Parathyroid adenoma (tissue), 2 donors: ENCODE data around the gene BAG1.
A peak's percentile ranks its signal among the peaks of the same experiment; 100 is the strongest.

ENCODE experiments used
- H2AFZ ChIP-seq: fragments of 300-600 bp; sonication (generic); one replicate; pipeline ENCODE4 v1.7.0; 2017; ENCODE audit warnings: antibody characterized with exemption, mild to moderate bottlenecking
- H3K27ac ChIP-seq: fragments of 300-600 bp; sonication (generic); one replicate; pipeline ENCODE4 v1.7.0; 2017
- H3K27me3 ChIP-seq: fragments of 300-600 bp; sonication (generic); one replicate; pipeline ENCODE4 v1.7.0; 2017; ENCODE audit warnings: low read length; ENCODE audit not compliant: control insufficient read depth, insufficient read depth
- H3K36me3 ChIP-seq: fragments of 300-600 bp; sonication (generic); one replicate; pipeline ENCODE4 v1.7.0; 2017; ENCODE audit warnings: low read length; ENCODE audit not compliant: control insufficient read depth, insufficient read depth
- H3K4me1 ChIP-seq: fragments of 300-600 bp; sonication (generic); one replicate; pipeline ENCODE4 v1.7.0; 2017; ENCODE audit warnings: control low read depth
- H3K4me2 ChIP-seq: fragments of 300-600 bp; sonication (generic); one replicate; pipeline ENCODE4 v1.7.0; 2017; ENCODE audit warnings: low read length
- H3K4me3 ChIP-seq: fragments of 300-600 bp; sonication (generic); one replicate; pipeline ENCODE4 v1.7.0; 2017; ENCODE audit warnings: low read depth, low read length
- H3K79me2 ChIP-seq: fragments of 300-600 bp; sonication (generic); one replicate; pipeline ENCODE4 v1.7.0; 2017; ENCODE audit warnings: control low read depth
- H3K9ac ChIP-seq: fragments of 300-600 bp; sonication (generic); one replicate; pipeline ENCODE4 v1.7.0; 2017; ENCODE audit warnings: mild to moderate bottlenecking
- H3K9me3 ChIP-seq: fragments of 300-600 bp; sonication (generic); one replicate; pipeline ENCODE4 v1.7.0; 2017; ENCODE audit warnings: low read length; ENCODE audit not compliant: control insufficient read depth
- TF ChIP-seq, protein P1 (sequence below): fragments of 300-600 bp; sonication (generic); IDR thresholded peaks from one replicate; pipeline ENCODE4 v1.7.0; 2017; ENCODE audit warnings: antibody characterized with exemption, mild to moderate bottlenecking
- donor health status: primary hyperparathyroidism.

The BAG1 gene

DNA sequence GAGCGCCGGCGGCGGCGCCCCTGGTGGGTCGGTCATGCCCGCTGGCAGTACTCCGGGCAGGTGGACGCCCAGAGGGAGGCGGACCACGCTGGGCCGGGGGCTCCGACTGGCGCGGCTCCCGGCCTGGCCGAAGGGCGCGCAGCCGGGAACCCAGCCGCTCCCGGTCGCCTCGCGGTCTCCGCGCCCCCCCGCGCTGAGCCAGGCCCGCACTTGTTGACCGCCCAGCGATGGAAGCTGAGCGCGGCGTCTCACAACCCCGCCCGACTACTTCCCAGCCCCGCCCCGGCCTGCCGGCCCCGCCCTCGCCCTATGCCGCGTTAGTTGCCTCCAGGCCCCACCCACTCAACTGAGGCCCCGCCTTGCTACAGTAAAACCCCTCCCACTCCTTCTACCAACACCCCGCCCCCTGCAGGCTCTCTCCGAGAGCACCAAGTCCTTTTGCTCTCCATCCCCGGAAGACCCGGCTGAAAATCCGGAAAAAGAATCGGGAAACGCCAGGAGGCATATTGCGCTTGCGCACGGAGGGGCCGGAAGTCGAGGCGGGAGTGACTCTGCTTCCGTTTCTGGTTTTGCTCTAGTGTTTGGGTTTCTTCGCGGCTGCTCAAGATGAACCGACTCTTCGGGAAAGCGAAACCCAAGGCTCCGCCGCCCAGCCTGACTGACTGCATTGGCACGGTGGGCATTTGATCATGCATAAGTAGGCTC lies at the start of gene BAG1, which contains the start of gene CHMP5:
Gene BAG1 (minus strand): TSS at position 236 of the 705 bp plus-strand sequence.
Gene CHMP5 (plus strand): TSS at position 577 of the 705 bp plus-strand sequence. CDS start 30 bp downstream, at position 607.
- Histone ChIP-seq H3K36me3 (no peaks in the 10 kb centered on the region), H3K9me3 (no peaks in the 10 kb centered on the region), H3K4me3 (peak within 1 kb of the TSS; percentile 92), H3K79me2 (peaks cover 4% of the 10 kb centered on the region), H3K27ac (peak within 1 kb of the TSS; percentile 75), H3K4me1 (peaks cover 3% of the 10 kb centered on the region), H2AFZ (peak within 1 kb of the TSS; percentile 76), H3K27me3 (no peaks in the 10 kb centered on the region), H3K9ac (no peak within 1 kb of the TSS), H3K4me2 (peak within 1 kb of the TSS; percentile 89)
- TF ChIP-seq, protein P1, sequence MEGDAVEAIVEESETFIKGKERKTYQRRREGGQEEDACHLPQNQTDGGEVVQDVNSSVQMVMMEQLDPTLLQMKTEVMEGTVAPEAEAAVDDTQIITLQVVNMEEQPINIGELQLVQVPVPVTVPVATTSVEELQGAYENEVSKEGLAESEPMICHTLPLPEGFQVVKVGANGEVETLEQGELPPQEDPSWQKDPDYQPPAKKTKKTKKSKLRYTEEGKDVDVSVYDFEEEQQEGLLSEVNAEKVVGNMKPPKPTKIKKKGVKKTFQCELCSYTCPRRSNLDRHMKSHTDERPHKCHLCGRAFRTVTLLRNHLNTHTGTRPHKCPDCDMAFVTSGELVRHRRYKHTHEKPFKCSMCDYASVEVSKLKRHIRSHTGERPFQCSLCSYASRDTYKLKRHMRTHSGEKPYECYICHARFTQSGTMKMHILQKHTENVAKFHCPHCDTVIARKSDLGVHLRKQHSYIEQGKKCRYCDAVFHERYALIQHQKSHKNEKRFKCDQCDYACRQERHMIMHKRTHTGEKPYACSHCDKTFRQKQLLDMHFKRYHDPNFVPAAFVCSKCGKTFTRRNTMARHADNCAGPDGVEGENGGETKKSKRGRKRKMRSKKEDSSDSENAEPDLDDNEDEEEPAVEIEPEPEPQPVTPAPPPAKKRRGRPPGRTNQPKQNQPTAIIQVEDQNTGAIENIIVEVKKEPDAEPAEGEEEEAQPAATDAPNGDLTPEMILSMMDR, result peak; percentile 28

DNA sequence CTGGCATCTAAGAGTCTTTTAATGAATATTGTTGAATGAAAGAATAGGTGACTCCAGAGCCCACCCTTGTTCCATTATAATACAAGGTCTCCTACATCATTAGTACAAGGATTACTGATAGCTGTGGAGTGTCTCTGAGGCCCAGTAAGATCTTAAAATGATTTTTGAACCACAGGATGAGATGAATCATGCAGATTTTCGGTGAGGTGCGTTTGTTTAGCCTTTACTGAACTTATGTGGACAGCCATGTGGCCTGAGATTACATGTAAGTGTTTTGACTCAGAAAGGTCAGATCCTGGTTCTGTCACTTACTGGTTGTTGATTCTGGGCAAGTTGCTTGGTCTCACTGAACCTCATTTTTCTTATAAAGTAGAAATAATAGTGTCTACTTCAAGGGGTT lies 47.4 kb upstream of the BAG1 start:
- Histone ChIP-seq H3K27ac (no peak overlapping the region), H2AFZ (no peak overlapping the region), H3K4me1 (no peaks in the 10 kb centered on the region), H3K9ac (no peak overlapping the region), H3K79me2 (no peaks in the 10 kb centered on the region), H3K27me3 (no peaks in the 10 kb centered on the region), H3K9me3 (no peaks in the 10 kb centered on the region), H3K36me3 (no peaks in the 10 kb centered on the region), H3K4me2 (no peak overlapping the region), H3K4me3 (no peak overlapping the region)
- TF ChIP-seq, protein P1, result no peak

DNA sequence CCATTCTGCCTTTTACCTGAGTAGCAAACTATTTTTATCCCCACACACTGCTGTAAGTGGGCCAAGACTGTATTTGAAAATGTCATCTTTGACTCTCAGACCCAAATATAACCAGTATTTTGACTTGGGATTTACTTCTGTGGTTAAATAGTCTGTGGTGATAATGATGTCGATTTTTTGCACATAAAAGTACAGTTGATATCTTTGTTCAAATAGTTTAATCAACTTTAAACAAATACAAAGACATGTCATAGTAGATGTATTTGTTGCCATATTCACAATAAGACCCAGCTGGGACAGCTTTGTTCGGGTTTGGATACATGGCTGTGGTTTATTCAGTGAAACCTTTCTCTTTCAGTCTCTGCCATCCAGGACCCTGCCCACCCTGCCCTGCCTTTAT lies 46.2 kb upstream of the BAG1 start:
- H3K36me3 ChIP-seq, result no peaks in the 10 kb centered on the region
- TF ChIP-seq, protein P1, result no peak
- no peaks in the 10 kb centered on the region for H3K27me3 ChIP-seq
- no peak overlapping the region for H3K9ac ChIP-seq
- H3K4me2 ChIP-seq, result no peak overlapping the region
- H3K9me3 ChIP-seq, result no peaks in the 10 kb centered on the region
- H3K27ac ChIP-seq, result no peak overlapping the region
- no peak overlapping the region for H2AFZ ChIP-seq
- H3K4me1 ChIP-seq, result no peaks in the 10 kb centered on the region
- H3K79me2 ChIP-seq, result no peaks in the 10 kb centered on the region
- no peak overlapping the region for H3K4me3 ChIP-seq

DNA sequence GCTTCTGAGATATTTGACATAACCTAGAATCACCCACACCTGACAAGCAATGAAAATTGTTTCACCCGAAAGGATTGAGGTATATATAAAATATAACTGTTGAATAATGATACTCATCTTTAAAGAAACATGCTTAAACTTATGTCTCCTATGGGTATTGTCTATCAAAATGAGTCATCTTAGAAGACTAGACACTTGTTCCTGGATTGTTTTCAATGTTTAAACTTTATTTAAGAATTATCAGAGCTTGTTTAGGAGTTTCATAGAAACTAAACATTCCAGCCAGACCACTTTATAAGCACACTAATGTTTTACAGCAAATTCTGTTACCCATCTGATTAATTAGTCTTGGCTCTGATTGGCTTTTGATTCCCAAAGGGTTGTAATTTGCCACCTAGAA lies 45.4 kb upstream of the BAG1 start:
- H3K27ac ChIP-seq, result no peak overlapping the region
- TF ChIP-seq, protein P1, result no peak
- no peaks in the 10 kb centered on the region for H3K4me1 ChIP-seq
- no peak overlapping the region for H3K4me2 ChIP-seq
- no peaks in the 10 kb centered on the region for H3K36me3 ChIP-seq
- H2AFZ ChIP-seq, result no peak overlapping the region
- no peaks in the 10 kb centered on the region for H3K27me3 ChIP-seq
- no peaks in the 10 kb centered on the region for H3K9me3 ChIP-seq
- no peak overlapping the region for H3K9ac ChIP-seq
- H3K4me3 ChIP-seq, result no peak overlapping the region
- peaks cover 4% of the 10 kb centered on the region for H3K79me2 ChIP-seq

DNA sequence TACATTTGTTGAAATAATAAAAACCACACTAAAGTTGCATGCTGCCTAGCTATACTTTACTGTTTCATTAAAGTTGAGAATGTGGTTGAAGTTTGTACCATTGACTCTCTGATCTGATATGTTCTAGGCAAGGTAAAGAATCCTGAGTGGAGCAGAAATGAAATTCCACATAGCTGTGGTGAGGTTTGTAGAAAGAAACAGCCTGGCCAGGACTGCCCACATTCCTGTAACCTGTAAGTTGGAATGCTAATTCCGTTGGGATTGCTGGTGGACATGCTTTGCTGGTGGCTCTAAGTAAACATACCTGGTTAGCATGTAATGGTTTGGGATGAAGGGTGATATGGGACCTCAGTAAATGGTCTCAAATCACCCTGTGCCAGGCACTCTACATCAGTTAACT lies 42.6 kb upstream of the BAG1 start:
- Histone ChIP-seq H3K4me2 (no peak overlapping the region), H3K9ac (no peak overlapping the region), H3K79me2 (peaks cover 6% of the 10 kb centered on the region), H3K27me3 (no peaks in the 10 kb centered on the region), H3K4me1 (no peaks in the 10 kb centered on the region), H3K9me3 (no peaks in the 10 kb centered on the region), H2AFZ (no peak overlapping the region), H3K36me3 (no peaks in the 10 kb centered on the region), H3K4me3 (no peak overlapping the region), H3K27ac (no peak overlapping the region)
- TF ChIP-seq, protein P1, result no peak
